Neuronal stem cell (in vitro differentiated cells): ENCODE measurements around the gene NTSR1.

Source experiments
- DNase-seq: peaks from one replicate; pipeline ENCODE4 v3.0.0-alpha.2; 2013; ENCODE audit warnings: low spot score
- H2AFZ ChIP-seq: one replicate; pipeline ENCODE4 v1.6.1; 2013; ENCODE audit warnings: mild to moderate bottlenecking, low read length, inconsistent platforms
- H2AK5ac ChIP-seq: 2 replicates; pipeline ENCODE4 v1.6.1; 2013; ENCODE audit warnings: low read depth, mild to moderate bottlenecking, inconsistent platforms, low read length, moderate library complexity, mixed read lengths
- H2BK120ac ChIP-seq: 2 replicates; pipeline ENCODE4 v1.6.1; 2013; ENCODE audit warnings: low read depth, mild to moderate bottlenecking, inconsistent platforms, low read length, moderate library complexity, mixed read lengths
- H2BK12ac ChIP-seq: one replicate; pipeline ENCODE4 v1.6.1; 2013; ENCODE audit warnings: low read length, inconsistent platforms
- H2BK15ac ChIP-seq: 2 replicates; pipeline ENCODE4 v1.6.1; 2013; ENCODE audit warnings: mild to moderate bottlenecking, low read length, inconsistent platforms, mixed read lengths
- H2BK5ac ChIP-seq: one replicate; pipeline ENCODE4 v1.6.1; 2013; ENCODE audit warnings: inconsistent platforms, mild to moderate bottlenecking, low read length, moderate library complexity
- H3K14ac ChIP-seq: one replicate; pipeline ENCODE4 v1.6.1; 2013; ENCODE audit warnings: low read length, inconsistent platforms
- H3K18ac ChIP-seq: 2 replicates; pipeline ENCODE4 v1.6.1; 2013; ENCODE audit warnings: low read length, inconsistent platforms
- H3K23ac ChIP-seq: 2 replicates; pipeline ENCODE4 v1.6.1; 2013; ENCODE audit warnings: low read depth, mild to moderate bottlenecking, mixed read lengths, low read length, inconsistent platforms; ENCODE audit not compliant: poor library complexity
- H3K27ac ChIP-seq: replicated peaks from 3 replicates; pipeline ENCODE4 v1.5.1; 2013; ENCODE audit warnings: low read length, inconsistent platforms
- H3K27me3 ChIP-seq, 3 experiments: 2 replicates each; pipeline ENCODE4 v1.6.1; 2013; ENCODE audit warnings: low read length in 3 of 3, mild to moderate bottlenecking in 2 of 3, inconsistent platforms in 1 of 3, low read depth in 1 of 3, mixed read lengths in 1 of 3, moderate library complexity in 1 of 3; ENCODE audit not compliant: control insufficient read depth in 3 of 3, insufficient read depth in 3 of 3
- H3K36me3 ChIP-seq, 2 donors: replicated peaks in 1 of 2; 2 replicates each; pipeline ENCODE4 v1.6.1; 2013; ENCODE audit warnings: low read length in 2 of 2; ENCODE audit not compliant: control insufficient read depth in 2 of 2, insufficient read depth in 2 of 2
- H3K4ac ChIP-seq: 2 replicates; pipeline ENCODE4 v1.6.1; 2013; ENCODE audit warnings: inconsistent platforms, mild to moderate bottlenecking, low read length, moderate library complexity
- H3K4me1 ChIP-seq, 2 donors: 1 replicate in 1 of 2; 2 replicates in 1 of 2; pipeline ENCODE4 v1.6.1; 2013; ENCODE audit warnings: low read length in 2 of 2, low read depth in 1 of 2; ENCODE audit not compliant: control insufficient read depth in 2 of 2, insufficient read depth in 1 of 2
- H3K4me2 ChIP-seq: one replicate; pipeline ENCODE4 v1.6.1; 2013; ENCODE audit warnings: mild to moderate bottlenecking, low read length, inconsistent platforms; ENCODE audit not compliant: insufficient read depth, poor library complexity, severe bottlenecking
- H3K4me3 ChIP-seq, 2 donors: 2 replicates each; pipeline ENCODE4 v1.5.1; 2013; ENCODE audit warnings: low read length in 2 of 2, mild to moderate bottlenecking in 2 of 2, inconsistent platforms in 1 of 2, moderate library complexity in 1 of 2
- H3K79me1 ChIP-seq: one replicate; pipeline ENCODE4 v1.6.1; 2013; ENCODE audit warnings: low read depth, mild to moderate bottlenecking, inconsistent platforms, low read length, moderate library complexity
- H3K9ac ChIP-seq: one replicate; pipeline ENCODE4 v1.6.1; 2013; ENCODE audit warnings: mild to moderate bottlenecking, low read depth, low read length, inconsistent platforms; ENCODE audit not compliant: poor library complexity
- H3K9me3 ChIP-seq, 2 donors: replicated peaks in 1 of 2; 2 replicates each; pipeline versions ENCODE3 to v1.6.1; 2013; ENCODE audit warnings: low read length in 2 of 2, mild to moderate bottlenecking in 2 of 2, inconsistent platforms in 1 of 2, low read depth in 1 of 2, mixed read lengths in 1 of 2, moderate library complexity in 1 of 2; ENCODE audit not compliant: control insufficient read depth in 2 of 2, insufficient read depth in 1 of 2
- H4K8ac ChIP-seq: one replicate; pipeline ENCODE4 v1.6.1; 2013; ENCODE audit warnings: low read depth, mild to moderate bottlenecking, inconsistent platforms, low read length, moderate library complexity
- H4K91ac ChIP-seq: one replicate; pipeline ENCODE4 v1.6.1; 2013; ENCODE audit warnings: low read length, low read depth, mild to moderate bottlenecking, inconsistent platforms; ENCODE audit not compliant: poor library complexity
- WGBS, 2 donors: extraction: QIAGEN DNeasy Blood & Tissue Kit; methylation state at CpG; one replicate each; pipeline ENCODE4 v1.1.7; 2013; ENCODE audit warnings: missing lambda C conversion rate in 2 of 2, mixed read lengths in 1 of 2; ENCODE audit not compliant: insufficient read length in 2 of 2, insufficient replicate concordance in 1 of 2; ENCODE audit errors: extremely low coverage in 2 of 2; 5-methylcytosine and 5-hydroxymethylcytosine counted together

Gene NTSR1

GRCh38 chr20:62674370-62674769, 34.3 kb upstream of the NTSR1 start:
- Histone ChIP-seq H3K14ac (peak overlapping the region; percentile 1), H3K36me3 (no peaks in the 10 kb centered on the region), H4K8ac (no peak overlapping the region), H3K27ac (no peak overlapping the region), H2AK5ac (peak overlapping the region; percentile 83), H2BK5ac (peak overlapping the region; percentile 32), H3K18ac (peak overlapping the region; percentile 19), H3K9me3 (peaks cover 0 to 4% of the 10 kb centered on the region in 2 donors), H2BK12ac (no peak overlapping the region), H3K27me3 (peaks cover 0 to 54% (median 0%) of the 10 kb centered on the region in 3 experiments), H3K4ac (no peak overlapping the region), H3K23ac (peak overlapping the region; percentile 29), H4K91ac (no peak overlapping the region), H2AFZ (no peak overlapping the region), H2BK120ac (no peak overlapping the region), H3K79me1 (peaks cover 3% of the 10 kb centered on the region), H3K4me2 (no peak overlapping the region), H3K9ac (no peak overlapping the region), H2BK15ac (peak overlapping the region; percentile 38), H3K4me3 (no peak overlapping the region), H3K4me1 (peaks cover 0 to 1% of the 10 kb centered on the region in 2 donors)
- no peak for DNase-seq
- no CpG with 5 or more reads among the region's 11 CpGs for WGBS, 2 donors

- Histone ChIP-seq H2AK5ac (peak overlapping the region; percentile 83), H3K36me3 (no peaks in the 10 kb centered on the region), H3K4ac (peak overlapping the region; percentile 37), H3K14ac (peak overlapping the region; percentile 71), H4K91ac (no peak overlapping the region), H2BK15ac (peak overlapping the region; percentile 96), H2BK12ac (peak overlapping the region; percentile 97), H3K9ac (no peak overlapping the region), H3K18ac (peak overlapping the region; percentile 70), H3K27me3 (peaks cover 0 to 51% (median 0%) of the 10 kb centered on the region in 3 experiments), H3K79me1 (peaks cover 3% of the 10 kb centered on the region), H3K4me2 (no peak overlapping the region), H4K8ac (peak overlapping the region; percentile 43), H2BK5ac (peak overlapping the region; percentile 24), H3K23ac (peak overlapping the region; percentile 80), H3K4me3 (no peak overlapping the region), H2AFZ (no peak overlapping the region), H2BK120ac (peak overlapping the region; percentile 18), H3K9me3 (peaks cover 6 to 7% of the 10 kb centered on the region in 2 donors), H3K27ac (no peak overlapping the region), H3K4me1 (peaks cover 0 to 1% of the 10 kb centered on the region in 2 donors)
- no peak for DNase-seq
- no CpG with 5 or more reads among the region's 25 CpGs for WGBS, 2 donors
Observed at GRCh38 chr20:62675156-62675876, 33.3 kb upstream of the NTSR1 start.

- peak overlapping the region; percentile 83 for H2AK5ac ChIP-seq
- no peak overlapping the region for H2BK5ac ChIP-seq
- H3K4me1 ChIP-seq: no peaks in the 10 kb centered on the region
- H3K79me1 ChIP-seq: peaks cover 3% of the 10 kb centered on the region
- H3K4me2 ChIP-seq: no peak overlapping the region
- H4K8ac ChIP-seq: no peak overlapping the region
- peak overlapping the region; percentile 70 for H3K18ac ChIP-seq
- H3K27me3 ChIP-seq: peaks cover 0 to 47% (median 0%) of the 10 kb centered on the region in 3 experiments
- H3K4ac ChIP-seq: peak overlapping the region; percentile 37
- no peak overlapping the region for H3K27ac ChIP-seq
- no peak overlapping the region for H4K91ac ChIP-seq
- no peak overlapping the region for H2BK12ac ChIP-seq
- no peak overlapping the region for H2BK120ac ChIP-seq
- H3K9ac ChIP-seq: no peak overlapping the region
- no peaks in the 10 kb centered on the region for H3K36me3 ChIP-seq
- no peak overlapping the region for H2AFZ ChIP-seq
- peak overlapping the region; percentile 80 for H3K23ac ChIP-seq
- no CpG with 5 or more reads among the region's 14 CpGs for WGBS, 2 donors
- no peak for DNase-seq
- H3K4me3 ChIP-seq: no peak overlapping the region
- no peak overlapping the region for H3K14ac ChIP-seq
- peaks cover 3 to 8% of the 10 kb centered on the region in 2 donors for H3K9me3 ChIP-seq
- H2BK15ac ChIP-seq: no peak overlapping the region
Observed at GRCh38 chr20:62675877-62676260, 32.8 kb upstream of the NTSR1 start.

DNA sequence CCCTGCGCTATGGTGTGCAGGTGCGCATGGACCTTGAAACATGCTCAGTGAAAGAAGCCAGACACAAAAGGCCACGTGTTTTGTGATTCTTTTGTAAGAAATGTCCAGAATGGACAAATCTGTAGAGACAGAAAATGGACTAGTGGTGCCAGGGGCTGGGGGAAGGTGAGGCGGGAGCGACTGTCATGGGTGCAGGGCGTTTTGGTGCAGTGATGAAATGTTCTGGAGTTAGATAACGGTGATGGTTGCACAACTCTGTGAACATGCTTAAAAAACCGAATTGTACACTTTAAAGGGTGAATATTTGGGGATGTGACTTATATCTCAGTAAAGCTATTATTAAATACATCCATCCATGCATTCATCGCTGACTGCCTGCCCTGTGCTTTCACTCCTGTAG, 31.7 kb upstream of the NTSR1 start:
- no peaks in the 10 kb centered on the region for H3K4me1 ChIP-seq
- H3K27ac ChIP-seq: no peak overlapping the region
- H3K14ac ChIP-seq: no peak overlapping the region
- no peak overlapping the region for H2AFZ ChIP-seq
- no peak overlapping the region for H3K23ac ChIP-seq
- H3K9ac ChIP-seq: no peak overlapping the region
- no peak overlapping the region for H2BK120ac ChIP-seq
- no peak overlapping the region for H3K18ac ChIP-seq
- no peak overlapping the region for H2BK12ac ChIP-seq
- WGBS, 2 donors: no CpG with 5 or more reads among the region's 9 CpGs
- H4K8ac ChIP-seq: no peak overlapping the region
- H4K91ac ChIP-seq: no peak overlapping the region
- no peak overlapping the region for H2BK15ac ChIP-seq
- H3K36me3 ChIP-seq: no peaks in the 10 kb centered on the region
- H2AK5ac ChIP-seq: no peak overlapping the region
- H3K9me3 ChIP-seq: peaks cover 3 to 8% of the 10 kb centered on the region in 2 donors
- H3K79me1 ChIP-seq: peaks cover 3% of the 10 kb centered on the region
- H3K4ac ChIP-seq: no peak overlapping the region
- H3K4me3 ChIP-seq: no peak overlapping the region
- no peak for DNase-seq
- H3K27me3 ChIP-seq: peaks cover 0 to 41% (median 0%) of the 10 kb centered on the region in 3 experiments
- H2BK5ac ChIP-seq: no peak overlapping the region
- no peak overlapping the region for H3K4me2 ChIP-seq
